Measurements from ENCODE around the gene FUT8. TPM values are rescaled to one million over a fixed set of nuclear protein-coding genes. Genes with fewer than 3 reads are reported as not detected.
A peak's percentile ranks its signal among the peaks of the same experiment; 100 is the strongest.

The FUT8 gene
- total RNA-seq, 1 experiment from 2014 or later: 16.2 TPM

- DNase-seq (ENCODE audit: low read depth, low spot score): no peak
- in situ Hi-C loops (cut with HindIII; ENCODE audit: low pct_unique_long_range_greater_than_20kb, low sequenced_read_pairs): no loop called here
Measured at GRCh38 chr14:65564370-65564769, 151.8 kb downstream of the FUT8 start.

- DNase-seq (ENCODE audit: low read depth, low spot score): peak; percentile 5
- in situ Hi-C loops (cut with HindIII; ENCODE audit: low pct_unique_long_range_greater_than_20kb, low sequenced_read_pairs): no loop called here
Measured at GRCh38 chr14:65565948-65566347, 153.4 kb downstream of the FUT8 start.

- no peak for DNase-seq (ENCODE audit: low read depth, low spot score)
- in situ Hi-C loops (cut with HindIII; ENCODE audit: low pct_unique_long_range_greater_than_20kb, low sequenced_read_pairs): no loop called here
Measured at GRCh38 chr14:65566820-65567522, 154.4 kb downstream of the FUT8 start.

- in situ Hi-C loops (cut with HindIII; ENCODE audit: low pct_unique_long_range_greater_than_20kb, low sequenced_read_pairs): no loop called here
Measured at GRCh38 chr14:65574611-65575010, 162.1 kb downstream of the FUT8 start.

GRCh38 chr14:65575389-65575788 lies 162.9 kb downstream of the FUT8 start:
- in situ Hi-C loops (cut with HindIII; ENCODE audit: low pct_unique_long_range_greater_than_20kb, low sequenced_read_pairs): no loop called here

More at GRCh38 chr14:65574611-65575010, 162.1 kb downstream of the FUT8 start:
- DNase-seq (ENCODE audit: low read depth, low spot score): peak; percentile 77

GRCh38 chr14:65580973-65581372 lies 168.4 kb downstream of the FUT8 start:
- DNase-seq (ENCODE audit: low read depth, low spot score): no peak
- in situ Hi-C loops (cut with HindIII; ENCODE audit: low pct_unique_long_range_greater_than_20kb, low sequenced_read_pairs): no loop called here

More at GRCh38 chr14:65575389-65575788, 162.9 kb downstream of the FUT8 start:
- DNase-seq (ENCODE audit: low read depth, low spot score): no peak

- DNase-seq (ENCODE audit: low read depth, low spot score): no peak
- in situ Hi-C loops (cut with HindIII; ENCODE audit: low pct_unique_long_range_greater_than_20kb, low sequenced_read_pairs): no loop called here
Measured at GRCh38 chr14:65581378-65581777, 168.8 kb downstream of the FUT8 start.

GRCh38 chr14:65581799-65582198 lies 169.3 kb downstream of the FUT8 start:
- DNase-seq (ENCODE audit: low read depth, low spot score): no peak
- in situ Hi-C loops (cut with HindIII; ENCODE audit: low pct_unique_long_range_greater_than_20kb, low sequenced_read_pairs): no loop called here

GRCh38 chr14:65585216-65585615 lies 172.7 kb downstream of the FUT8 start:
- in situ Hi-C loops (cut with HindIII; ENCODE audit: low pct_unique_long_range_greater_than_20kb, low sequenced_read_pairs): no loop called here
- DNase-seq (ENCODE audit: low read depth, low spot score): no peak

GRCh38 chr14:65588426-65589140 lies 176.1 kb downstream of the FUT8 start:
- DNase-seq (ENCODE audit: low read depth, low spot score): no peak
- in situ Hi-C loops (cut with HindIII; ENCODE audit: low pct_unique_long_range_greater_than_20kb, low sequenced_read_pairs): no loop called here

- in situ Hi-C loops (cut with HindIII; ENCODE audit: low pct_unique_long_range_greater_than_20kb, low sequenced_read_pairs): no loop called here
- no peak for DNase-seq (ENCODE audit: low read depth, low spot score)
Measured at GRCh38 chr14:65594153-65594881, 181.8 kb downstream of the FUT8 start.

- no peak for DNase-seq (ENCODE audit: low read depth, low spot score)
- in situ Hi-C loops (cut with HindIII; ENCODE audit: low pct_unique_long_range_greater_than_20kb, low sequenced_read_pairs): no loop called here
Measured at GRCh38 chr14:65594882-65595237, 182.3 kb downstream of the FUT8 start.

- in situ Hi-C loops (cut with HindIII; ENCODE audit: low pct_unique_long_range_greater_than_20kb, low sequenced_read_pairs): no loop called here
- no peak for DNase-seq (ENCODE audit: low read depth, low spot score)
Measured at GRCh38 chr14:65599375-65599774, 186.8 kb downstream of the FUT8 start.

- in situ Hi-C loops (cut with HindIII; ENCODE audit: low pct_unique_long_range_greater_than_20kb, low sequenced_read_pairs): no loop called here
- no peak for DNase-seq (ENCODE audit: low read depth, low spot score)
Measured at GRCh38 chr14:65600742-65601141, 188.2 kb downstream of the FUT8 start.

- in situ Hi-C loops (cut with HindIII; ENCODE audit: low pct_unique_long_range_greater_than_20kb, low sequenced_read_pairs): no loop called here
- DNase-seq (ENCODE audit: low read depth, low spot score): no peak
Measured at GRCh38 chr14:65604535-65604934, 192.0 kb downstream of the FUT8 start.

- peak; percentile 26 for DNase-seq (ENCODE audit: low read depth, low spot score)
- in situ Hi-C loops (cut with HindIII; ENCODE audit: low pct_unique_long_range_greater_than_20kb, low sequenced_read_pairs): no loop called here
Measured at GRCh38 chr14:65604936-65605335, 192.4 kb downstream of the FUT8 start.

- no peak for DNase-seq (ENCODE audit: low read depth, low spot score)
- in situ Hi-C loops (cut with HindIII; ENCODE audit: low pct_unique_long_range_greater_than_20kb, low sequenced_read_pairs): no loop called here
Measured at GRCh38 chr14:65606460-65606859, 193.9 kb downstream of the FUT8 start.

- in situ Hi-C loops (cut with HindIII; ENCODE audit: low pct_unique_long_range_greater_than_20kb, low sequenced_read_pairs): no loop called here
- no peak for DNase-seq (ENCODE audit: low read depth, low spot score)
Measured at GRCh38 chr14:65613131-65613650, 200.7 kb downstream of the FUT8 start.
